GM19043 (cell line): ENCODE data around the gene YIF1B.

Experiments
- ATAC-seq: cut with Tn5 transposase; IDR thresholded peaks from one replicate; pipeline ENCODE4 v1.9.1; 2021; ENCODE audit warnings: low read depth; ENCODE audit not compliant: unreplicated experiment

YIF1B gene

GRCh38 chr19:38307076-38307475, 8.7 kb downstream of the YIF1B start:
- no peak for ATAC-seq

DNA sequence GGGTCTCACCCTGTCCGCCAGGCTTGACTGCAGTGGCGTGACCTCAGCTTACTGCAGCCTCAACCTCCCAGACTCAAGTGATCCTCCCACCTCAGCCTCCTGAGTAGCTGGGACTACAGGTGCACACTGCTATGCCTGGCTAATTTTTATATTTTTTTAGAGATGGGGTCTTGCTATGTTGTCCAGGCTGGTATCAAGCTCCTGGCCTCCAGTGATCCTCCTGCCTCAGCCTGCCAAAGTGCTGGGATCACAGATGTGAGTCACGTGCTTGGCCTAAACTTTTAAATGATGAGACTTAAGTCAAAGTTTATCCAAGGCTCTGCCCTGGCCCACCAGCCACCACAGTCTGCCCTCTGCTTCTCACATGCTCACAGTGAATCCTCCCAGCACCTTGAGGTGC, 9.5 kb downstream of the YIF1B start:
- ATAC-seq, result no peak

DNA sequence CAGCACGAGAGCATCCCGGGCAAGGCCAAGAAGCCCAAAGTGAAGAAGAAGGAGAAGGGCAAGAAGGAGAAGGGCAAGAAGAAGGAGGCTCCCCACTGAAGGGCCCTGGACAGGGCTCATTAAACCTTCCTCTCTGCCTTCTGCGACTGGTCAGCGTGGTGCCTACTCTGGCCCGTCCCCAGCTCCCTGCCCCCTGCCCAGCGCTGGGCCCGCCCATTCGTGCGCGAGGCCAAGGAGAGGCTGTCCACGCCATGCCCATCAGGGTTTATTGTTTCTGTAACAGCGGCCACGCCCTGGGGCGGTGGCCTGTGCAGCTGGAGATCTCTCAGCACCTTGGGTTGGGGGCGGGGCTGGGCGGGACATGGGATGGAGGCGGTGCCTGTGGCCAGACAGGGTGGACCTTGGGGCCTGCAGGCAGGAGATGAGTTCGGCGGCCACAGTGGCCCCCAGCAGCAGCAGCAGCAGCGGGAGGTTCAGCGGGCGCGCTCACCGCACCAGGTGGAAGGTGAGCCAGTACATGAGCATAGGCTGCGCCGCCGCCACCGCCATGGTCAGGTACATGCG, 10.8 kb downstream of the YIF1B start:
- ATAC-seq, result no peak

DNA sequence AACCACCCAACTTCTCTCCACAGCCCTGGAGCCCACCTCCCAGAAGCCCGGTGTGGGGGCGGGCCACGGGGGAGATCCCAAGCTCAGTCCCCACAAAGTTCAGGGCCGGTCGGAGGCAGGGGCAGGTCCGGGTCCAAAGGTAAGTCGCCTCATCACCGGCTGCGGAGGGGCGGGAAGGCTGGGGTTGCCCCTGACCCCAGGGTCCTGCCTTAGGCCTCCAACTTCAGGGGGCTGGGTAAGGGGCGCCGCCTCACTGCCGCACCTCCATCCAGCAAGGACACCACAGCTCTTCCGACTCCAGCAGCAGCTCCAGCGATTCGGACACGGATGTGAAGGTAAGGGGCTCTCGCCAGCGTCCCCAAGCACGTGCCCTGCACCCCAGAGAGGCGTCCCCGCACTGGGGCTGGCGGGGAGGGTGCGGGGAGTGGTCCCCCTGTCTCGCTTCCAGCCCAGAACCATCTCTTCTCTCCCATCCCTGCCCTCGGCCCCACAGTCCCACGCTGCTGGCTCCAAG, 11.3 kb downstream of the YIF1B start:
- ATAC-seq, result no peak

GRCh38 chr19:38303517-38304351, 12.0 kb downstream of the YIF1B start, which contains the start of gene C19orf33:
TSS of gene C19orf33 (plus strand) at chr19:38304251. CDS start at chr19:38304262, 11 bp downstream.
- ATAC-seq, result no peak

- no peak for ATAC-seq
Measured at GRCh38 chr19:38298821-38299680, 16.7 kb downstream of the YIF1B start.

- ATAC-seq, result no peak
Measured at GRCh38 chr19:38294090-38294489, 21.7 kb downstream of the YIF1B start.

GRCh38 chr19:38293281-38293680, 22.5 kb downstream of the YIF1B start:
- ATAC-seq, result no peak

- no peak for ATAC-seq
Measured at GRCh38 chr19:38291855-38292254, 23.9 kb downstream of the YIF1B start.

DNA sequence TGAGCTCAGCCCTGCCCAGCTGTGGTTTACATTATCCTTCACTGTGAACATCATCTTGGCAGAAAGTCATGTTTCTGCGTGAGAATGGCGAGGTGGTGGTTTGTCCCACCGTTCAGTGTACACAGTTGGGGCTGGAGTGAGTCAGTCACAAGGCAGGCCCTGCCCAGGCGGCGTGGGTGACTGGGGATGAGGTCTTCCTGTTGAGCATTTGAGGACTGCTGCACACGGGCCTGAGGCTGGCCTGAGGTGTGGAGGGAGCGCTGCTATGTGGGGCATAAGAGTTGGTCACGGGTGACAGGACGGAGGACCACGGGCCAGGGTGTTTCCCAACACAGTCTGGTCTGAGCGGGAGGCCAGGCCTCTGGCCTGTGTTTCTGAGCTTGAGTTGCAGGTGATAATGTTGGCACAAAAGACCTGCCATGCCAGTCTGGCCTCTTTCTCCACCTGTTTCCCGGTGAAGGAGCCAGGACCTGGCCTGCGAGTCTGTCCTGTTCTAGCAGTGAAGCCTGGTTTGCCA, 25.1 kb downstream of the YIF1B start:
- ATAC-seq, result no peak

- ATAC-seq, result no peak
Measured at GRCh38 chr19:38289955-38290354, 25.8 kb downstream of the YIF1B start.

GRCh38 chr19:38288123-38288855, 27.5 kb downstream of the YIF1B start:
- ATAC-seq, result no peak

DNA sequence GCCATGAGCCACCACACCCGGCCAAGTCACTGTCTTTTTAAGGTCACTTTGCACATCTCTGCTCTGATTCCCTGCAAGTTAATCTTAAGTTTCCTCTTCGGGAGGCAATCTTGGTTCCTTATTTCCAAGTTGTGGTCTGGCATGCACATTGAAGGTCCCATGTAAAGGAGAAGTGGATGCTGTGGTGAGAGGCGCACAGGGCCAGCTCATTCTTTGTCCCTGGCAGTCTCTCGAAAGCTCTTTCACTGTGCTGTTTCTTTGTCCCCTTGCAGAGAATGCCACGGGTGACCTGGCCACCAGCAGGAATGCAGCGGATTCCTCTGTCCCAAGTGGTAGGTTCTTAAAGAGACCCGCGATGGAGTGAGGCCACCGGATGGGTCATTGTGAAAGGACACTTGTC, 28.1 kb downstream of the YIF1B start:
- ATAC-seq, result no peak

GRCh38 chr19:38285567-38285966, 30.2 kb downstream of the YIF1B start:
- no peak for ATAC-seq

- ATAC-seq, result no peak
Measured at GRCh38 chr19:38284422-38284821, 31.3 kb downstream of the YIF1B start.

DNA sequence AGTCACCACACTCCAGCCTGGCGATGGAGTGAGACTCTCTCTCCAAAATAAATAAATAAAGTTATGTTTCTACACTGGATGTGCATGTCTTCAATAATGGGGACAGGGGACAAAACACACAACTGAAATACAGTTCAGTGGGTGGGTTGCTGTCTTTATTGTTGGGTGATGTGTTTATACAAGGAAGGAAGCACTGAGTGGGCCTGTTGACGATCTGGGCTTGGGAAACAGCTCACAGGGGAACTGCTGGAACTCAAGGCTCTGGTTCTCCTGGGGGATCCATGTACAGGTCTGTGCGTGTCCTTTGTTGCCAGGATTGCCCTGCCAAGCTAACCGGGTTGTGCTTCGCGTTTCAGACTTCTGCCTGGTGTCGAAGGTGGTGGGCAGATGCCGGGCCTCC, 32.5 kb downstream of the YIF1B start:
- ATAC-seq, result no peak

DNA sequence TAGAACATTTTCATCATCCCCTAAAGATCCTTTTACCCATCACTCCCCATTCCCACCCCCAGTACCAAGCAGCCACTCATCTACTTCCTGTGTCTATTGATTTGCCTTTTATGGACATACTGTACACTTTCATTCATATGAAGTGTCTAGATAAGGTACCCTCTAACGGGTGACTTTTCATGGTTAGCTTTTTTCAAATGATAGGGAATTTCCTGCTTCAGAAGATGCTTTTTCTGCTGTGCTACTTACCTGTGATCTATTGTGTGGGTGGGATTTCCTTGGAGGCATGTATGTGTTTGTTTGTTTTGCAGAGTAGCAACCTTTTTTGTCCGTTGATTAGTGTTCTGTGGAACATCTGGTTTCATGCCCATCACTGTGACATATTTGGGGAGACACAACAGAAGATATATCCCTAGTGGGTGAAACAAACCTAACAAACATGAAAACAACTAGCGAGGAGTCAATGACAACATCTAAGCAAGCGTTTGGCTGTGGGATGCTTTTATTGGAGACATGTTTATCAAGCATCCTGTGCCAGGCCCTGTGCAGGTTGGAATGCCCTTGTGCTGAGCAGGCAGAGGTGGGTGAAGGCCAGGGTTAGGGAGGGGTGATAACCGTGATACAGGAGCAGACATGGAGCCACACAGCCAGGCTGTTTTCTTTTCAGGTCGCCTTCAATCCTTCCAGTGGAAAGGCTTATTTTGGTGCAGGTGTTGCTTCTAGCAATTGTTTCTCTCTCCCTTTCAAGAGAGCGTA, 33.8 kb downstream of the YIF1B start:
- no peak for ATAC-seq

DNA sequence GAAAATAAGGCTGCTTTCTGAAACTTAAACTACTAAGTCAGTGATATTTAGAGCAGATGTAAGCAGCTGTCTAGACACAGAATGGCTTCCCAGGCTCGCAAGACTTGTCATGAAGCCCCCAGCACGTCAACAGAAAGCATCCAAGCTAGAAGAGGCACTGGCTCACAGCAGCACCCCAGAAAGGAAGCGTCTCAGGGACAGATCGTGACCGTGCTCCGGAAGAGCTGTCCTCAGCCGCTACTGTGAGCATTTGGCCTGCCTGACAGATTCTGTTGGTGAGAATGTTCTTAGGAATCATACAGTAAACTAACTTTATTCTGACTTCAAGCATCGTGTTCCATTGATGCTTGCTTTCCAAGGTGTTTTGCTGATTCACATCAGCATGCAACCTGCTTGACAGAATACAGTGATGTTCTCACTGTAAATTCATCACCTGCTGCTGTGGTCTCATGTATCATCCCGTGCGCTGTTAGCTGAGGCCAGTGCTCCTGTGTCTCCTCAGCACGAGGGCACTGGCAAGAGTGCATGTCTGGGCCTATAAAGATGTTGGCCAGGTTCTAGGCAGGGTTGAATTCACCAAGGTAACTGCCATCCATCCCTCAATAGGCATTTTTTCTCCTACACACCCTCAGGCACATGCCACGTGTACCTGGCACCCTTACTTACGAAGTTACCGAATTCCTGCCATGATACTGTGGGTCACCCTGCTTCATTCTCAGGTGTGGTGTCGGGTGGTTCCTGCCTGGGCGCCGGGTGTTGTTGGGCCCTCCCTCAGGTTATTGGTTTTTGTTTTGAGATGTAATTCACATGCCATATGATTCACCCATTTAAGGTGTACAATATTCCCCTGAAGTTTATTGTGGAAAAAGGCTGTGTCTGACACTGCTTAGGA, 35.5 kb downstream of the YIF1B start:
- no peak for ATAC-seq
